HEK293 (cell line): ENCODE data around the gene VPS18.

ENCODE experiments used
- CTCF ChIA-PET: fragments of 350-600 bp; formaldehyde crosslinking; extraction: SDS; loops from one replicate; lab custom pipeline; 2021; ENCODE audit warnings: antibody characterized with exemption; lab: Yijun Ruan, JAX
- POLR2A ChIA-PET: fragments of 300-600 bp; formaldehyde crosslinking; extraction: SDS; loops from one replicate; lab custom pipeline; 2020; ENCODE audit warnings: antibody characterized with exemption, inconsistent platforms; lab: Yijun Ruan, JAX
- H3K27ac ChIP-seq: fragments of 200-500 bp; sonication (Bioruptor generic); 2 replicates; pipeline ENCODE4 v1.5.1; 2014; ENCODE audit warnings: low read depth, low read length, control low read depth, inconsistent platforms; ENCODE audit errors: extremely low read depth
- H3K36me3 ChIP-seq, 2 experiments: fragments of 200-500 bp in 1 of 2; sonication (Bioruptor generic) in 1 of 2; 1 replicate in 1 of 2; 2 replicates in 1 of 2; pipeline ENCODE4 v1.5.1; 2014 to 2017; ENCODE audit warnings: inconsistent platforms in 2 of 2, low read length in 2 of 2; ENCODE audit not compliant: control insufficient read depth in 2 of 2, insufficient read depth in 1 of 2
- H3K4me1 ChIP-seq: fragments of 200-500 bp; sonication (Bioruptor generic); 2 replicates; pipeline ENCODE4 v1.5.1; 2014; ENCODE audit warnings: mild to moderate bottlenecking, low read length, inconsistent platforms; ENCODE audit not compliant: control insufficient read depth, insufficient read depth
- H3K4me3 ChIP-seq: 2 replicates; pipeline ENCODE4 v1.5.1; 2011; ENCODE audit warnings: low read depth, mild to moderate bottlenecking, control low read depth, low read length, moderate library complexity
- H3K9me3 ChIP-seq: fragments of 200-500 bp; sonication (Bioruptor generic); 2 replicates; pipeline ENCODE4 v1.5.1; 2014; ENCODE audit warnings: low read depth, low read length, inconsistent platforms; ENCODE audit not compliant: control insufficient read depth, insufficient read depth
- KLF17 ChIP-seq: fragments of 450-650 bp; formaldehyde crosslinking; IDR thresholded peaks from 2 replicates; pipeline ENCODE4 v1.5.1; 2016; ENCODE audit warnings: missing biosample characterization, missing genetic modification characterization
- ZBTB1 ChIP-seq: fragments of 450-650 bp; formaldehyde crosslinking; IDR thresholded peaks from 2 replicates; pipeline ENCODE4 v1.5.1; 2016; ENCODE audit warnings: missing biosample characterization, missing genetic modification characterization
- ZIC2 ChIP-seq: fragments of 450-650 bp; formaldehyde crosslinking; IDR thresholded peaks from 2 replicates; pipeline ENCODE4 v1.5.1; 2016; ENCODE audit warnings: missing biosample characterization, missing genetic modification characterization
- ZNF10 ChIP-seq: fragments of 450-650 bp; formaldehyde crosslinking; IDR thresholded peaks from 2 replicates; pipeline ENCODE4 v1.5.1; 2017; ENCODE audit warnings: missing biosample characterization, missing genetic modification characterization
- ZNF112 ChIP-seq: fragments of 450-650 bp; formaldehyde crosslinking; IDR thresholded peaks from 2 replicates; pipeline ENCODE4 v1.5.0; 2017; ENCODE audit warnings: missing biosample characterization, missing genetic modification characterization
- ZNF280C ChIP-seq: fragments of 450-650 bp; formaldehyde crosslinking; IDR thresholded peaks from 2 replicates; pipeline ENCODE4 v1.5.1; 2016; ENCODE audit warnings: missing biosample characterization, missing genetic modification characterization
- ZNF660 ChIP-seq: fragments of 450-650 bp; IDR thresholded peaks from 2 replicates; pipeline ENCODE4 v1.5.1; 2018; ENCODE audit warnings: missing biosample characterization, mild to moderate bottlenecking, missing genetic modification characterization
- ZNF76 ChIP-seq: fragments of 450-650 bp; formaldehyde crosslinking; IDR thresholded peaks from 2 replicates; pipeline ENCODE4; 2016; ENCODE audit warnings: low read depth, missing biosample characterization, missing genetic modification characterization, borderline replicate concordance
- TF ChIP-seq, protein P1 (sequence below): fragments of 450-650 bp; formaldehyde crosslinking; IDR thresholded peaks from 2 replicates; pipeline ENCODE4 v1.5.1; 2016; ENCODE audit warnings: missing biosample characterization, missing genetic modification characterization
- TF ChIP-seq, protein P2 (sequence below): fragments of 450-650 bp; formaldehyde crosslinking; optimal IDR thresholded peaks from 2 replicates; pipeline ENCODE3; 2016; ENCODE audit warnings: missing biosample characterization, mild to moderate bottlenecking, missing genetic modification characterization
- TF ChIP-seq, protein P3 (sequence below): fragments of 450-650 bp; formaldehyde crosslinking; IDR thresholded peaks from 2 replicates; pipeline ENCODE4 v1.5.1; 2016; ENCODE audit warnings: missing biosample characterization, missing genetic modification characterization
- TF ChIP-seq, protein P4 (sequence below): fragments of 450-650 bp; formaldehyde crosslinking; IDR thresholded peaks from 2 replicates; pipeline ENCODE4 v1.5.1; 2016; ENCODE audit warnings: missing biosample characterization, missing genetic modification characterization

VPS18 gene

GRCh38 chr15:40936709-40937666, 42.7 kb downstream of the VPS18 start (continued):
- TF ChIP-seq, protein P1, sequence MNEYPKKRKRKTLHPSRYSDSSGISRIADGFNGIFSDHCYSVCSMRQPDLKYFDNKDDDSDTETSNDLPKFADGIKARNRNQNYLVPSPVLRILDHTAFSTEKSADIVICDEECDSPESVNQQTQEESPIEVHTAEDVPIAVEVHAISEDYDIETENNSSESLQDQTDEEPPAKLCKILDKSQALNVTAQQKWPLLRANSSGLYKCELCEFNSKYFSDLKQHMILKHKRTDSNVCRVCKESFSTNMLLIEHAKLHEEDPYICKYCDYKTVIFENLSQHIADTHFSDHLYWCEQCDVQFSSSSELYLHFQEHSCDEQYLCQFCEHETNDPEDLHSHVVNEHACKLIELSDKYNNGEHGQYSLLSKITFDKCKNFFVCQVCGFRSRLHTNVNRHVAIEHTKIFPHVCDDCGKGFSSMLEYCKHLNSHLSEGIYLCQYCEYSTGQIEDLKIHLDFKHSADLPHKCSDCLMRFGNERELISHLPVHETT (tag by site-specific recombination) = no peak
- TF ChIP-seq ZNF280C (tag by site-specific recombination) (no peak), KLF17 (peak; percentile 90), ZNF112 (tag by site-specific recombination) (no peak), ZBTB1 (tag by site-specific recombination) (no peak)
- TF ChIP-seq, protein P2, sequence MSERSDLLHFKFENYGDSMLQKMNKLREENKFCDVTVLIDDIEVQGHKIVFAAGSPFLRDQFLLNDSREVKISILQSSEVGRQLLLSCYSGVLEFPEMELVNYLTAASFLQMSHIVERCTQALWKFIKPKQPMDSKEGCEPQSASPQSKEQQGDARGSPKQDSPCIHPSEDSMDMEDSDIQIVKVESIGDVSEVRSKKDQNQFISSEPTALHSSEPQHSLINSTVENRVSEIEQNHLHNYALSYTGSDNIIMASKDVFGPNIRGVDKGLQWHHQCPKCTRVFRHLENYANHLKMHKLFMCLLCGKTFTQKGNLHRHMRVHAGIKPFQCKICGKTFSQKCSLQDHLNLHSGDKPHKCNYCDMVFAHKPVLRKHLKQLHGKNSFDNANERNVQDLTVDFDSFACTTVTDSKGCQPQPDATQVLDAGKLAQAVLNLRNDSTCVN (tag by site-specific recombination) = no peak

- H3K4me3 ChIP-seq = no peak overlapping the region
- POLR2A ChIA-PET = interaction anchor here (5.3 kb wide), 1 partner anchor 16 kb away, joined by 64 read pairs; the partner anchor contains the start of gene CHAC1
Observed at GRCh38 chr15:40937762-40938535, 43.7 kb downstream of the VPS18 start.

More at GRCh38 chr15:40937762-40938535, 43.7 kb downstream of the VPS18 start:
- peak; percentile 51 for TF ChIP-seq ZIC2
- TF ChIP-seq ZNF660 (tag by site-specific recombination) = no peak
- TF ChIP-seq, protein P3, sequence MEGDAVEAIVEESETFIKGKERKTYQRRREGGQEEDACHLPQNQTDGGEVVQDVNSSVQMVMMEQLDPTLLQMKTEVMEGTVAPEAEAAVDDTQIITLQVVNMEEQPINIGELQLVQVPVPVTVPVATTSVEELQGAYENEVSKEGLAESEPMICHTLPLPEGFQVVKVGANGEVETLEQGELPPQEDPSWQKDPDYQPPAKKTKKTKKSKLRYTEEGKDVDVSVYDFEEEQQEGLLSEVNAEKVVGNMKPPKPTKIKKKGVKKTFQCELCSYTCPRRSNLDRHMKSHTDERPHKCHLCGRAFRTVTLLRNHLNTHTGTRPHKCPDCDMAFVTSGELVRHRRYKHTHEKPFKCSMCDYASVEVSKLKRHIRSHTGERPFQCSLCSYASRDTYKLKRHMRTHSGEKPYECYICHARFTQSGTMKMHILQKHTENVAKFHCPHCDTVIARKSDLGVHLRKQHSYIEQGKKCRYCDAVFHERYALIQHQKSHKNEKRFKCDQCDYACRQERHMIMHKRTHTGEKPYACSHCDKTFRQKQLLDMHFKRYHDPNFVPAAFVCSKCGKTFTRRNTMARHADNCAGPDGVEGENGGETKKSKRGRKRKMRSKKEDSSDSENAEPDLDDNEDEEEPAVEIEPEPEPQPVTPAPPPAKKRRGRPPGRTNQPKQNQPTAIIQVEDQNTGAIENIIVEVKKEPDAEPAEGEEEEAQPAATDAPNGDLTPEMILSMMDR = 0 out of 2 replicates have a peak, but pooled peaks have one; percentile 6
- TF ChIP-seq ZNF10 (tag by site-specific recombination) = no peak
- TF ChIP-seq, protein P4, sequence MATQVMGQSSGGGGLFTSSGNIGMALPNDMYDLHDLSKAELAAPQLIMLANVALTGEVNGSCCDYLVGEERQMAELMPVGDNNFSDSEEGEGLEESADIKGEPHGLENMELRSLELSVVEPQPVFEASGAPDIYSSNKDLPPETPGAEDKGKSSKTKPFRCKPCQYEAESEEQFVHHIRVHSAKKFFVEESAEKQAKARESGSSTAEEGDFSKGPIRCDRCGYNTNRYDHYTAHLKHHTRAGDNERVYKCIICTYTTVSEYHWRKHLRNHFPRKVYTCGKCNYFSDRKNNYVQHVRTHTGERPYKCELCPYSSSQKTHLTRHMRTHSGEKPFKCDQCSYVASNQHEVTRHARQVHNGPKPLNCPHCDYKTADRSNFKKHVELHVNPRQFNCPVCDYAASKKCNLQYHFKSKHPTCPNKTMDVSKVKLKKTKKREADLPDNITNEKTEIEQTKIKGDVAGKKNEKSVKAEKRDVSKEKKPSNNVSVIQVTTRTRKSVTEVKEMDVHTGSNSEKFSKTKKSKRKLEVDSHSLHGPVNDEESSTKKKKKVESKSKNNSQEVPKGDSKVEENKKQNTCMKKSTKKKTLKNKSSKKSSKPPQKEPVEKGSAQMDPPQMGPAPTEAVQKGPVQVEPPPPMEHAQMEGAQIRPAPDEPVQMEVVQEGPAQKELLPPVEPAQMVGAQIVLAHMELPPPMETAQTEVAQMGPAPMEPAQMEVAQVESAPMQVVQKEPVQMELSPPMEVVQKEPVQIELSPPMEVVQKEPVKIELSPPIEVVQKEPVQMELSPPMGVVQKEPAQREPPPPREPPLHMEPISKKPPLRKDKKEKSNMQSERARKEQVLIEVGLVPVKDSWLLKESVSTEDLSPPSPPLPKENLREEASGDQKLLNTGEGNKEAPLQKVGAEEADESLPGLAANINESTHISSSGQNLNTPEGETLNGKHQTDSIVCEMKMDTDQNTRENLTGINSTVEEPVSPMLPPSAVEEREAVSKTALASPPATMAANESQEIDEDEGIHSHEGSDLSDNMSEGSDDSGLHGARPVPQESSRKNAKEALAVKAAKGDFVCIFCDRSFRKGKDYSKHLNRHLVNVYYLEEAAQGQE (tag by site-specific recombination) = no peak
- no peak for TF ChIP-seq ZNF76 (tag by site-specific recombination)
- Histone ChIP-seq H3K27ac (no peak overlapping the region), H3K36me3 (peaks cover 0 to 3% of the 10 kb centered on the region in 2 experiments; a peak in 1 of 3 replicates), H3K9me3 (no peaks in the 10 kb centered on the region), H3K4me1 (peaks cover 4% of the 10 kb centered on the region; the same call in 1 of the 2 replicates)
- CTCF ChIA-PET = interaction anchor here (0.7 kb wide), 2 partner anchors 113 to 273 kb away, joined by 3 read pairs; no protein-coding TSS in a partner anchor
